DMS53 treated with DMSO at 0.1 percent for 48 hours (cell line): ENCODE results near the gene MGMT.

Source experiments
- DNase-seq: peaks from one replicate; lab custom pipeline; 2025; ENCODE audit not compliant: unreplicated experiment; lab: John Stamatoyannopoulos, UW

Gene MGMT

DNA sequence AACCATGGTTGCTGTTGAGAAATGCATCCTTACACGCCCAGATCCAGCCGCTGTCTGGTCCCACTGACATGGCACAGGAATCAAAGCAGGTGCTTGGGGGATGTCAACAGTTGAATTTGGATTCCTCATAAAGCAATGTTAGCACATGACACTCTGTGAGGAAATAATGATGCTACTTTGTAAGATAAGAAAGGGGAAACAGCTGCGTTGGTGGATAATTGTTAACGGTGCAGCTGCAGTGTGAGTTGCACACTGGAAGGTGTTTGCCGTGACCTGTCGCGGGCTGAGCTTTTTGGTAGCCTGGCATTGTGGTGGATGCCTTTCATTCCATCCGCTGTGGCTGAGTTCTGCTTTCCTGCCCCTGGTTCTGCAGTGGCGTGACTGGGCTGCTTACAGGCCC is 113.9 kb downstream of the MGMT start:
- DNase-seq, result no peak

DNA sequence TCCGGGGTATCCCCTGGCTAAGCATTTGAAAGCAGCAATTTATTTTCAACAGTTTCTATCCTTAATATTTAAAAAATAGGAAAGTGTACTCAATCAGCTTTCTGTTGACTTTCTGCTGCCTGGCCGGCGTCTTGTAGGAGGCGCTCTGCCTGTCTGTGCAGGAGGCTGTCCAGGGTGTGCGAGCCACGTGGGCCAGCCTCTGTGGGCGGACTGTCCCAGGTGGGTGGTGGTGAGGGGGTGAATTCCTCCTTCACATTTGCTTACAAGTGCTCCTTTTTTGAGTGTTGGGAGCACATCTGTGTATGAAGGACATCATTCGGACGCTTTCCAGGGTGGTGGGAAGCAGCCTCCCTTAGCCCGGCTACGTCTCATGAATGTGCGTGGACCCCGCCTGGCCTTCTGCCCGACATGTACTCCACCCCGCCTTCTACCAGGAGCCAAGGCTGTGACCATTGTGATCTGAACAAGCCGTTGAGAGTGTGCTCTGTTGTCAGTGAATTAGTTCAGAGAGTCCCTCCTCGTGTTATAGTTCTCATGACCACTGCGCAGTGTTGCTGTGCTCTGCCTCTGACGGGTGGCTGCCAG is 114.9 kb downstream of the MGMT start:
- DNase-seq, result no peak

DNA sequence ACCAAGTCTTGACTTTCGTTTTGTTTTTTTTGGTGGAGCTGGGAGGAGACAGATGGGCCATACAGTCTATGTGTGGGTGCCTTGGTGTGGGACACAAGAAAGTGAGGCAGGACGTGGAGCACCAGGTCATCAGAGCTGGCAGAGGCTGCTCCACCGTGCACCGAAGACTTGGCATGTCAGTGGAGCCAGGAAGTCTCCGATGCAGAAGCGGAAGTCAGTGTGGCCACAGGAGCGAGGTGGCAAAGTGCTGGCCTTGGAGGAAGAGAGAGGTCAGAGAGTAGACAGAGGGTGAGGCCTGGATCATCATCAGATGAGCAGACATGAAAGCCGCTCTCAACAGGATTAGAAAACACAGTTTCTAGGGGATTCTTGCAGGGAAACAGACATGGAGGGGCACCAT is 116.8 kb downstream of the MGMT start:
- DNase-seq, result no peak

DNA sequence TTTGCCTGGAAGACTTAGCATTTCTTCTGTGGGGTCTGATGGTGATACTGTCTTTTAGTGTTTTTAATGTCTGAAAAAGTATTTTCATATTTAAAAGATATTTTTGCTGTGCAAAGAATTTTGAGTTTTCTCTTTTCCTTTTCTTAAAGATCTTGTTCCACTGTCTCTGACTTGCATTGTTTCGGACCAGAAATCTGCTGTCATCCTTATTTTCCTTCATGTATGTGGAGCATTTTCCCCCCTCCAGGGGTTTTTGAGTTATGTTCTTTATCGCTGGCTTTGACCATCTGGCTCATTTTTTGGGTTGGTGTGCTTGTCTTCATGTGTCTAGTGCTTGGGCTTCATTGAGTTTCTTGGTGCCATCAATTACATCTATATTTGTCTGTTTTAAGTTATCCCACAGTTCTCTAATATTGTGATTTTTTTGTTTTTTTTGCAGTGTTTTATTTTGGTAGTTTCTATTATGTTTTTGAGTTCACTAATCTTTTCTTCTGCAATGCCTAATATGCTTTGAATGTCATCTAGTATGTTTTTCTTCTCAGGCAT is 119.9 kb downstream of the MGMT start:
- no peak for DNase-seq

DNA sequence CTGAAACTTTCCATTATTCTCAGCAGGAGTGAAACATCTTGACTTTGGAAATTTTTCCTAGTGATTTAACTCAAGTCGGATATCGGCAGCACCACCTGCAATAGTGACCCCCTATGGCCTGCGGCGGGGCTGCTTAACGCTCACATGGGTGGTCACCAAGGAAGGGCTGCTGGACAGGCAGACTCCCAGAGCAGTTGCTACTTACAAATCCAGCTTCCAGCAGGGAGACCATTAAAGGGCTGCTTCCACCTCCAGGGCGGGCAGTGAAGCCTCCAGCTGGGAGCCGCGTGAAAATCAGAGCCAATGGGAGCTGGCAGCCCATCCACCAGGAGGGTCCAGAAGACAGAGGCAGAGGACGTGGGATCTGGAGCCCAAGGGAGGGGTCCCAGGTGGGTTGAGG is 122.5 kb downstream of the MGMT start:
- DNase-seq, result no peak

DNA sequence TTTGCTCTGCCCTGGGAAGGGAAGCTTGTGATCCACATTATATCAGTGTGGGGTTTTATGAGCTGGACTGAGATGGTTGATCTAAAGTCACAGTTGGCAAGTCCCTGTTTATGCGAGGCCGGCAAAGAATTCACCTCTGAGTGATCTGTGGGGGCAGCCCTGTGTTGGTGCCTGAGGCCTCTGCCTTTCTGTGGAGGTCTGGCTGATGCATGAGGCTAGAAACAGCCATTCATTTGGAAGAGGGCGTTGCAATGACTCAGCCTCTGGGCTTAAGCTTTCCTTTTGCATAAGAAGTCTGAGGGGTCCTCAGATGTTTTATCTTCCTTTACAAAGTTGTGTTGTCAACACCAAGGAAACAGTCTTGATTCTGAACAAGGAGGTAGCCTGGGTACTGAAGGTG is 126.9 kb downstream of the MGMT start:
- no peak for DNase-seq

DNA sequence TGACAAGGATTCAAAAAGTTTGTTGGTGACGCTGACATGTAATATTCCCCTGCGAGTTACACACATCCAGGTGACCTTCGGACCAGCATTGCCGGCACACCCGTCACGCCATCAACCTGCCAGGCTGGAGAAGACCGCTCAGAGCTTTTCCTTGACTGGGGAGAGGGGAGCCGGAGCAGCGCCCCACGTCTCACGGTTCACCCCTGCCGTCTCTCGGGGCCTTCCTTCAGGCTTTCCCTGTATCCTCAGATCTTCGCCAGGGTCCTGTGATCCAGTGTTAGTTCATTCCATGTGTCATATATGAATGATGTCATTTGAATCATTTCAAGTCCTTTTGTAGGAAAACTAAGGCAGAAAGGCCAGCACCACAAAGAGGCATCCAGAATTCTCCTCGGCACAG is 127.8 kb downstream of the MGMT start:
- no peak for DNase-seq

DNA sequence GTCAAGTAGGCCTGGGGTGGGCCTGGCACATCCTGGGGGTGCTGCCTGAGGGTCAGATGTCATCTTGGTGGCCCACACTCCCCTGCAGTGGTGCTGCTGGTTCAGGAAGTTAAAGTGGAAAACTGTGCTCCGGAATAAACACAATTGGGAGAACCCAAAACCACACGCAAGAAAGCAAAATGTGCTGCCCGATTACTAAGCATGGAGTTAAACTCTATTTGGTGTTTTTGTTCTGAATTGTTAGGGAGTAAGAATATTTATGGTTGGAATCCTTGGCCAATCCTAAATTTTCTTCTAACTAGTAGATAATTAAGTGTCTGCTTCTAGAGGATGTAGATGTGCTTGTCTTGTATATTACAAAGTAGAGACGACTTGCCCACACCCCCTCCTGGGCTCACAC is 131.4 kb downstream of the MGMT start:
- DNase-seq, result no peak

DNA sequence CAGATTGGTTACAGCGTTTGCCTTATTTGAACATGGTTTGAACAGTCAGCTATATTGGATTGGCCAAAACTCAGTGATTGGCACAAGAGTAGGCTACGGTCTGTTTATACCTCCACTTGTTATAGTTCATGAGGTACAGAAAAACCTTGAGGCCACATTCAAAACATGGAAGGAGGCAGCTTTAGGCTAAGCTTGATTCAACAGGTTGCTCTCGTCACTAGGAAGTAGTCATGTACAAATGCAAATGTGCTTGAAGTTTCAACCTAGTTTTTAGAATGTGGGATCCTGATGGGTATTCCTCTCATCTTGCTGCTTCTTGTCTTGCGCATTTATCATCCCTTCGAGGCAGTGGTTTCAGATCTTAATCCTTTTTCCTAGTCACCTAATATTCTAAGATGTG is 132.1 kb downstream of the MGMT start:
- no peak for DNase-seq

DNA sequence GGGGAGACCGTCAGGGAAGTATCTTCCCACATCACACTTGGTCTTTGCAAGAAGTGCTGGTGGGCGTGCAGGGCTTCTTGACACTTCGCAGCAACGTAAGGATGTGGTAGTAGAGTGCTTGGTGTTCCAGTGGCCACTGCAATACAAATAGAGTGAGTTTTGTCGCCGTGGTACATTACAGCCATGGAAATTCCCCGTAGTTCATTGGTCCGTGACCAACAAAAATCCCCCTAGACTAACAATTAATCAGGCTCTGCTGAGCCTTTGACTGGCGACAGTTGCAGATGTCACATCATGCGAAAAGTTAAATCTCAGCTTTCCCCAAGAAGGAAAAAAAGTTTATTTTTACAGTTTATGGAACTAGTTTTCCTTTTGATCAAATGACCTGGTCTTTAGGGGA is 134.7 kb downstream of the MGMT start:
- no peak for DNase-seq

DNA sequence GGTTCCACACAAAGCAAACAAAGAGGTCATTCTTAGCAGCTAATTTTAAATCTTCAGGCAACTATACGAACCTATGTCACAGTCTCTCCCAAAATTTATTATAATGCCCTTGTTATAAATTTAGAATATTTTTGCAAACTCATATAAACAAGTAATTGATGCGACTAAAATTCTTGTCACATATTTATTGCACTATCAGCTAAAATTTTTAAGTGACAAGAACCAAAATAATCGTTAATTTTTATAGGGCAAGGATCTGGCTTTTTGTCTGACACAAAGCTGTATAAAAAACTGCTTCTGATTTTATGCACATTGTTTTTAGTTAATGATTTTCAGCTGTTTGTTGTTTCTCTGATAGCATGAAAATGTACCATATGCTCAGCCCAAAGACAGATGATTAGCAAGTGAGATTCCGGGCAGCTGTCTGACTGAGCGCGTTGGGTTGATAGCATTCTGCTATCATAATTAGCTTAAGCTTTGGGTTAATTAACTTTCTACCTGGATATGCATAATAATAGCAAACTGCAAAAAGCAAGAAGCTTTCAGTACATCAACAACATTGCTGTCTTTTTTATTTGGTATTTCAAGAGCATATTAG is 136.0 kb downstream of the MGMT start:
- DNase-seq, result no peak

DNA sequence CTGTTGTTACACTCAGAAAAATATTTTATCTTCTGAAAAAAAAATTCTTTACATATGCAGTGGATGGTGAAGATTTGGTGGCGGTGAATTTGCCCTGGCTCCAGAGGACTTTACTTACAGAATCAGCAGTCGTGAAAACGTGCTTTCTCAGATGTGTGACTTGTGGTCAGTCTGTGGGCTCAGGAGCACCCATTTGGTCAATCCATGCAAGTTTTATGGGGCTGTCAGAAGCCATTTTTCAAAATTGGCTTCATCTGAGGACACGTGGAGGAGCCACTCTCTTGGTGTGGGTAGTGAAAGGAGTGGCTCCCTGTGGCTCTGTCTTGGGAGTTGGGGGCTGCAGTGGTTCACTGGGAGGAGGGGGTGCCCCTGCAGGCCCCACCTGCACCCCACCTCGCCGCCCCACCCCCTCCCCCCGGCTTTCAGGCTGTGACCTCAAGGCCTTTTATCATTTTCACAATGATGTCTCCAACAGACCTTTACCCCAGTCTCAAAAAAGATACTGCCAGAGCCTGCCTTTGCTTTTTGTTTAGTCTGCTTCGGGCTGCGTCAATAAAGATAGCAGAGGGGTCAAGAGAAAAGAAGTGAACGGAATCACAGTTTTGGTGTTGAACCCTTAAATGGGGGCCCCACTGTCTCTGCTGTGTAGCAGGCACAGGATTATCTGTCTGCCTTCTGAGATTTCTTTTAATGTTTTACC is 137.4 kb downstream of the MGMT start:
- no peak for DNase-seq

DNA sequence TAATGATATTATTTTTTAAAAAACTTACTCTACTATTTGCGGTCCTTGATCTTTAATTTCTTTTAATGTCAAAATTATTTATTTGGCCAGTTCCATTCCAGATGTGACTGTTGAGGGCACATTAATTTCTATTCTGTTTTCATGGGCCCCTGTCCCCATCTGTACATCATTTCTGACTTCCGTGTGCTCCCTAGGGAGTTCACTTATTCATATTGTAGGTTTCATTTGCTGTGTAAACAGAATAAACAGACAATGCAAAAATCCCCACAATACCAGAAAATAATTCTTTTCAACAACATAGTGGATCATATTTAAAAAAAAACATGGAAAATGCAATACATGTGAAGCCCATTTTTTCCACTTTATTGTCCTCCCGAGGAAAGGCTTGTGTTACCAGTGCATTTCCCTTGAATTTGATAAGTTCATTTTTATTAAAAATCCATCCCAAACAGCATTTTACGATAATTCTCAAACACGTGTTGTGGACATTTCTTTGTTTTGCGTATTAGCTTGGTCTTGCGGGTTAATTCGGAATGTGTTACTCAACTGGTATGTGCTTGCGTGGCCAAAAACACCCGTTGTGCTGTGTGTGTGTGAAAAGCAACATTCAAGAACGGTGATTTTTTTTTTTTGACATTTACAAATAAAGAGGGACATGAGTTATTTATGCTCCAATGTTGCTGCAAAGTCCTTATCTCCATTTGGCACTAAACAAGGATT is 138.4 kb downstream of the MGMT start:
- no peak for DNase-seq

DNA sequence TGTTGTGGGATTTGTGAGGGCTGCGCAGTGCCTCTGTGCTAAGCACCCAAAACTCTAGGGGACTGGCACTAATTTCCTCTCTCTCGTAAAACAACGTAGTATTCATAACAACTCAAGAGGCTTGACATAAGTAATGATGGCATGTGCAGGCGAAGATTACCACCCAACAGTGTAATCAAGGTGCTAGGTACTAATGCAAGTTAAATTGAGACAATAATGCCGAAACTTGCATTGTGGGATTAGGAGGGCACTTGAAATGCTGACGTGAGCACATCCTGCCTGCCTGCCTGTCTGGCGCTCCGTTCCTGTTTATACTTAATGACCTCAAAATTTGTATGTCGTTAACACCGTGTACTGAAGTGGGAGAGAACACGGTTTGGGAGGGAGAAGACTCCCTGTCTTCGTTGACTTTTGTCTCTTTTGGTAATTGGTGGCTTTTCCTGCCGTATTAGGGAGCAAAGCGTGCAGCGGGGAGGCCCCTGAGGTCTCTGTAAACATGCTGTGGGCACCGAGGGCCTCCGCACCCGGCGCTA is 139.0 kb downstream of the MGMT start:
- DNase-seq, result no peak

DNA sequence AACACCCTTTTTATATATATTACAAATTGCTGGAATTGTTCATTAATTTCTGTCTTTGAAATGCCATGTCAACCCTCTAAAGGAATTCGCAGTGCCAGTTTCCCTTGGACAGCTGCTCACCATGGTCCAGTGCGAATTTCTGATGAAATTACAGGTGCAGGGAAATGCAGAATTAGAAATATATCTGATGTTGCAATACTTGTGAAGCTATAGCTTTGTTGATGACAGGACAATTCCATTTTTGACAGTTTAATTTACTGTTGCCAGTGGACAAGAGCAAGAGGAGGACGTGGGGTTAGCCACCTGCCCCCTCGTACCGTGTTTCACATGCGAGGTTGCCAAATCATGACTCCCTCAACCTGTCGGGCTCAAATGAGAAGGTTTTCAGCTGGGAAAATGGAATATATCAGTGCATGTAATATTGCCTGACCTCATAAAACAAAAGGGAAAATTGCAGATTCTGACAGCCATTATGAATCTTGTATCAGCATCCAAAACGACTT is 140.6 kb downstream of the MGMT start:
- DNase-seq, result no peak

DNA sequence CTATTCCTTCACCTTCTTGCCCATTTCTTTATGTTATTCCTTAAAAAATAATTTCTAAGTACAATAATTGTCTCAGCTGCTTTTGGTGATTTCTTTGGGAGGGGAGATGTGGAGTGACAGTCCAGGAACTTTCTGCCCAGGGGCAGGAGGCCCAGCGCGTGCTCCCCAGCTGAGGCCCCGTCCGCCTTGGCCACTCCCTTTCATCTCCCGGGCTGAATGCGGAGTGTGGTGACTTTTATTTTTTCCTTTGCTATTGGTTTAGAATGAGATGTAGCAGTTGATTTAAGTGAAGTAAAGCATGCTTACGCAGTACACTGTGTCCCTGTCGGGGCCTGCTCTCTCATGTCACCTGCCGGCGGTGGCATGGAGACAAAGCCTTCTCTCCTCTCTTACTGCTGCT is 141.6 kb downstream of the MGMT start:
- DNase-seq, result no peak

DNA sequence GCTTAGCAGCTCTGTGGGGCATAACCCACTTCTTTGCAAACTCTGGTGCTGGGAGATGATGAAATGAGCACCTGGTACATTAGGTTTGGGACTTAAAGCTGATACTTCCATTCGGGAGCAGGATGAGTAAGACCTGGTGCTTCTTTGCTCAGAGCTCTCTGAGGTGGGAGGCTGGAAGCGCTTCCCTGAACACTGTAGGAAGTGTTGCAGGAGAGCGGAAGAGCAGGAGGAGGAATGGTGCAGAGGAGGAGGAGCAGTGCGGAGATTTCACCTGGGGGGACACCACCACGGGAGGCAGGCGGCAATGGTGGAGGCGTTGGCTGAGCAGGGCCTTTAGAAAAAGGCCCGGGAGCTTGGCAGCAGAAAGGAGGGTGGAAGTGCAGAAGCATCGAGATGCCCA is 142.5 kb downstream of the MGMT start:
- no peak for DNase-seq

DNA sequence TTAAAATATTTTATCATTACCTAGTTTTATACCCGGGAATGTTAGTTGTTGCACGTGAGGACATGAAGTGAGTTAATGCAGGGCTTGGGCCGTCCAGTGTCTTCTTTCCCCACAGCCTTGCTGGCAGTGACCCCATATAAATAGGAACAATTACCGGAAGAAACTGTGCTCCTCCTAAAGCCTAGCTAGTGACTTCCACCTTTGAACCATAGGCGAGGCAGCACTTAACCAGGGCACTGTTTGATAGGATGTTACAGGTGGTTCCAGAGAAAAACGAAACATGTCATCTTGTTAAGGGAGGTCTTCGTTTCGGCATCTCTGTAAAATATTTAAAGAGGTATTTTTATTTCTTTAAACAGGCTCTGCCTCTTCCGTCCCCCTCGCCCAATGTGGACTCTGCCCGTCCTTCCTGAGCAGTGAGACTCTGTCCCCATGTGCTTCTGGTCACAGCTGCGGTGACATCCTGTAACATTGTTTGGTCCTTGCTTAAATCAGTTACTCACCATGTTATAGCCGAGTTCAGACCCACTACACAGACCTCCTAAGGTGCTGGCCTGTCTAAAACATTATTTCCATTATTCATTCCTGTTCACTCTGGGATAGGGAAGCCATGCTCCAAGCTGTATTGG is 145.6 kb downstream of the MGMT start:
- no peak for DNase-seq

DNA sequence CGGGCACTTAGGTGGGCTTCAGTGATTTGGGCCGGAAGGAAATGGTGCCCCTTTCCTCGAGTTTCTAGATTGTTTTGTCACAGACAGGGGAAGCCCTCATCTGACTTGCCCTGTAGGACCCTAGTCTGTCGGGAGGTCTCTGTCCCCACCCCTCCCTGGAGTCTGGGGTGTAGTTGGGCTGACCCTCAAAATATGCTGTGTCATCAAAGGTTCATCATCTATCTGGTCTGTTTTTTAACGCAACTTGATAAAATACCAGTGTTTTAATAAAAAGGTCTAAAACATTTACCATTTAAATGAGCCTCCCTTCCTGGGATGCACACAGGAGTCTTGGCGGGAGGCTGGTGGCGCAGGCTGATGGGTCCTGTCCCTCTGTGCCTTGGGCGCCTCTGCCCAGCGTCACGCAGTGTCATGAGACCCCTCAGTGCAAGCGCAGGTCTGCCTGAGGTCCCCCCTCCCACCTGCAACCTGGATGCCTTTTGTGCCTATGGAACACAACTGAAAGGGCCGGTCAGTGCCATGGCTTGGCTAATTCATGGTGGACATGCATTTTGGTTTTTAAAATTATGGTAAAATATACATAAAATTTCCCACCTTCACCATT is 146.4 kb downstream of the MGMT start:
- DNase-seq, result no peak

DNA sequence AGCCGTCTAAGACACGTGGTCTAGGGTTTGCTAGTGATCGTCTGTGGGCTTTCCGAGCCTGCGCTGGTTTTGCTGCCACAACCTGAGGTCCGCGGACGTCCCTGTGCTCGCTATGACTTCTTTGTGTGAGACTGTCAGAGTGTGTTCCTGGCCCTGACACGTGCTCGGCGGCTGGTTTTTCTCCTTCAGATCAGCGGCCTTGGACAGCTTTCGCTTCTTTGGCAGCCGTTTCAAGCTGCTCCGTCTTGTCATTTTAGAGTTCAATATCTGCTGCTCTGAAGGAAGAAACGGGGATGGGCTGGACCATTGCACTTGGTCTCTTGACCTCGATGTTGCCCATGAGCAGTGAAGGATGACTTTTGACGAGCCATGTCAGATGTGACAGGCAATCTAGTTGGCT is 147.3 kb downstream of the MGMT start:
- no peak for DNase-seq

DNA sequence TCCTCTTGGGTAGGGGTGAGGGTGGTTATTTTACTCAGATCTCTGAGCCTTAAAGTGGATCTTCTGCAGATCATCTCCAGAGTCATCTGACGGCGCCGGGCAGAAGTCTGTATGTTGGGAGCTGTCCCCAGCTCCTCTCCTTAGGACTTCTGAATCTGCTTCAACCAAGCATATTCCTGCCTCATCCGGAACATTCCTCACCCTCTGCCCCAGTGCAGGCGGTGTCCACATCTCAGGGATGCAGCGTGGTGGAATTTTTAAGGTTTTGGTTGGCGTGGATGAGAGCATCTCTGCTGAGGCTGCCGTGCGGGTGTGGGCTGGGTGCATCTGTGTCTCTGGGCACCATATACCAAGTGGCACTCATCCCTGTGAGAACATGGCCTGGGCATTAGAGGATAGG is 148.3 kb downstream of the MGMT start:
- no peak for DNase-seq
